H1 (cell line): ENCODE results near the gene BAG2. TPM values are rescaled to one million over a fixed set of nuclear protein-coding genes. Genes with fewer than 3 reads are reported as not detected.

Experiments
- CEBPB ChIP-seq: IDR thresholded peaks from 2 replicates; pipeline ENCODE4 v1.6.1; 2012; ENCODE audit warnings: low read depth, low read length
- CREB1 ChIP-seq: IDR thresholded peaks from 2 replicates; pipeline ENCODE4 v1.6.1; 2012; ENCODE audit warnings: inconsistent platforms
- HDAC6 ChIP-seq: IDR thresholded peaks from one replicate; pipeline ENCODE4 v1.7.1; 2012; ENCODE audit warnings: low read depth, mild to moderate bottlenecking, inconsistent platforms, low read length, moderate library complexity
- PHF8 ChIP-seq: fragments of 200-600 bp; sonication (generic); conservative IDR thresholded peaks from 2 replicates; pipeline ENCODE4 v1.7.1; 2012; ENCODE audit warnings: low read depth, mild to moderate bottlenecking, inconsistent platforms, low read length, moderate library complexity
- SIN3A ChIP-seq, 2 experiments: IDR thresholded peaks in 1 of 2; conservative IDR thresholded peaks in 1 of 2; 2 replicates each; pipeline ENCODE4 v1.6.1; 2011 to 2012; ENCODE audit warnings: low read length in 2 of 2, improper control_type of control experiment in 1 of 2, low read depth in 1 of 2, mild to moderate bottlenecking in 1 of 2
- TBP ChIP-seq: IDR thresholded peaks from 2 replicates; pipeline ENCODE4 v1.6.1; 2011; ENCODE audit warnings: low read depth, low read length, improper control_type of control experiment
- polyA plus RNA-seq, 7 experiments: library from polyadenylated mRNA; depleted of rRNA in 3 of 7; stranded (reverse) in 5 of 7; unstranded in 2 of 7; fragments of >200 nt in 5 of 7; fragments of 200-250 nt in 2 of 7; gene quantifications; 1 replicate in 5 of 7; 2 replicates in 1 of 7; 4 replicates in 1 of 7; pipeline versions ENCODE4 v1.2.1 to v1.2.3, GENCODE V29; 2011 to 2013; ENCODE audit warnings: missing spikeins in 2 of 7, mixed read lengths in 2 of 7
- total RNA-seq: library from RNA; stranded (reverse); fragmentation: NEBNext Ultra II Directional; extraction: Animal tissue kit (Norgen Biotek cat#: 25700); gene quantifications from 2 replicates; pipeline ENCODE4 v1.2.1, GENCODE V29; 2021
- TF ChIP-seq, protein P1 (sequence below): fragments of 300-600 bp; sonication (generic); IDR thresholded peaks from 2 replicates; pipeline ENCODE4 v1.7.1; 2012; ENCODE audit warnings: low read length, moderate library complexity, mild to moderate bottlenecking, inconsistent platforms; ENCODE audit not compliant: insufficient replicate concordance

The BAG2 gene
- total and polyA plus RNA-seq, 2 of the 8 experiments (the other 6 are each of a cell fraction or from before 2014, with no cell fraction given) = 4.4 to 7.4 TPM

DNA sequence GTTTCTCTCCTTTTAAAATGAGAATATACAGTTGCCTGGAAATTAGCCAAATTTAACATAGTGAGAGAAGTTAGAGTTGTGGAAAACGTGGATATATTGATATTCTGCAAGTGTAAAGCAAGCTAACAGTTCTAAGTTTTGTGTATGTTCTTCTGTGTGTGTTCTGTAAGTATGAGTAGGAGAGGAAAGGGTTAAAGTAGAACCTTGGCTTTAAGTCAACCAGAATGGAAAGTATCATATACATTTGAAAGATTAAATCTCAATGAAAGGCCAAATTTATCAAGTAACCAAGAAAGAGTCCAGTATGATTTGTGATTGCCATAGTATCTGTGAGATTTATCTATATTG is 30.0 kb upstream of the BAG2 start (continued):
- TF ChIP-seq, protein P1, sequence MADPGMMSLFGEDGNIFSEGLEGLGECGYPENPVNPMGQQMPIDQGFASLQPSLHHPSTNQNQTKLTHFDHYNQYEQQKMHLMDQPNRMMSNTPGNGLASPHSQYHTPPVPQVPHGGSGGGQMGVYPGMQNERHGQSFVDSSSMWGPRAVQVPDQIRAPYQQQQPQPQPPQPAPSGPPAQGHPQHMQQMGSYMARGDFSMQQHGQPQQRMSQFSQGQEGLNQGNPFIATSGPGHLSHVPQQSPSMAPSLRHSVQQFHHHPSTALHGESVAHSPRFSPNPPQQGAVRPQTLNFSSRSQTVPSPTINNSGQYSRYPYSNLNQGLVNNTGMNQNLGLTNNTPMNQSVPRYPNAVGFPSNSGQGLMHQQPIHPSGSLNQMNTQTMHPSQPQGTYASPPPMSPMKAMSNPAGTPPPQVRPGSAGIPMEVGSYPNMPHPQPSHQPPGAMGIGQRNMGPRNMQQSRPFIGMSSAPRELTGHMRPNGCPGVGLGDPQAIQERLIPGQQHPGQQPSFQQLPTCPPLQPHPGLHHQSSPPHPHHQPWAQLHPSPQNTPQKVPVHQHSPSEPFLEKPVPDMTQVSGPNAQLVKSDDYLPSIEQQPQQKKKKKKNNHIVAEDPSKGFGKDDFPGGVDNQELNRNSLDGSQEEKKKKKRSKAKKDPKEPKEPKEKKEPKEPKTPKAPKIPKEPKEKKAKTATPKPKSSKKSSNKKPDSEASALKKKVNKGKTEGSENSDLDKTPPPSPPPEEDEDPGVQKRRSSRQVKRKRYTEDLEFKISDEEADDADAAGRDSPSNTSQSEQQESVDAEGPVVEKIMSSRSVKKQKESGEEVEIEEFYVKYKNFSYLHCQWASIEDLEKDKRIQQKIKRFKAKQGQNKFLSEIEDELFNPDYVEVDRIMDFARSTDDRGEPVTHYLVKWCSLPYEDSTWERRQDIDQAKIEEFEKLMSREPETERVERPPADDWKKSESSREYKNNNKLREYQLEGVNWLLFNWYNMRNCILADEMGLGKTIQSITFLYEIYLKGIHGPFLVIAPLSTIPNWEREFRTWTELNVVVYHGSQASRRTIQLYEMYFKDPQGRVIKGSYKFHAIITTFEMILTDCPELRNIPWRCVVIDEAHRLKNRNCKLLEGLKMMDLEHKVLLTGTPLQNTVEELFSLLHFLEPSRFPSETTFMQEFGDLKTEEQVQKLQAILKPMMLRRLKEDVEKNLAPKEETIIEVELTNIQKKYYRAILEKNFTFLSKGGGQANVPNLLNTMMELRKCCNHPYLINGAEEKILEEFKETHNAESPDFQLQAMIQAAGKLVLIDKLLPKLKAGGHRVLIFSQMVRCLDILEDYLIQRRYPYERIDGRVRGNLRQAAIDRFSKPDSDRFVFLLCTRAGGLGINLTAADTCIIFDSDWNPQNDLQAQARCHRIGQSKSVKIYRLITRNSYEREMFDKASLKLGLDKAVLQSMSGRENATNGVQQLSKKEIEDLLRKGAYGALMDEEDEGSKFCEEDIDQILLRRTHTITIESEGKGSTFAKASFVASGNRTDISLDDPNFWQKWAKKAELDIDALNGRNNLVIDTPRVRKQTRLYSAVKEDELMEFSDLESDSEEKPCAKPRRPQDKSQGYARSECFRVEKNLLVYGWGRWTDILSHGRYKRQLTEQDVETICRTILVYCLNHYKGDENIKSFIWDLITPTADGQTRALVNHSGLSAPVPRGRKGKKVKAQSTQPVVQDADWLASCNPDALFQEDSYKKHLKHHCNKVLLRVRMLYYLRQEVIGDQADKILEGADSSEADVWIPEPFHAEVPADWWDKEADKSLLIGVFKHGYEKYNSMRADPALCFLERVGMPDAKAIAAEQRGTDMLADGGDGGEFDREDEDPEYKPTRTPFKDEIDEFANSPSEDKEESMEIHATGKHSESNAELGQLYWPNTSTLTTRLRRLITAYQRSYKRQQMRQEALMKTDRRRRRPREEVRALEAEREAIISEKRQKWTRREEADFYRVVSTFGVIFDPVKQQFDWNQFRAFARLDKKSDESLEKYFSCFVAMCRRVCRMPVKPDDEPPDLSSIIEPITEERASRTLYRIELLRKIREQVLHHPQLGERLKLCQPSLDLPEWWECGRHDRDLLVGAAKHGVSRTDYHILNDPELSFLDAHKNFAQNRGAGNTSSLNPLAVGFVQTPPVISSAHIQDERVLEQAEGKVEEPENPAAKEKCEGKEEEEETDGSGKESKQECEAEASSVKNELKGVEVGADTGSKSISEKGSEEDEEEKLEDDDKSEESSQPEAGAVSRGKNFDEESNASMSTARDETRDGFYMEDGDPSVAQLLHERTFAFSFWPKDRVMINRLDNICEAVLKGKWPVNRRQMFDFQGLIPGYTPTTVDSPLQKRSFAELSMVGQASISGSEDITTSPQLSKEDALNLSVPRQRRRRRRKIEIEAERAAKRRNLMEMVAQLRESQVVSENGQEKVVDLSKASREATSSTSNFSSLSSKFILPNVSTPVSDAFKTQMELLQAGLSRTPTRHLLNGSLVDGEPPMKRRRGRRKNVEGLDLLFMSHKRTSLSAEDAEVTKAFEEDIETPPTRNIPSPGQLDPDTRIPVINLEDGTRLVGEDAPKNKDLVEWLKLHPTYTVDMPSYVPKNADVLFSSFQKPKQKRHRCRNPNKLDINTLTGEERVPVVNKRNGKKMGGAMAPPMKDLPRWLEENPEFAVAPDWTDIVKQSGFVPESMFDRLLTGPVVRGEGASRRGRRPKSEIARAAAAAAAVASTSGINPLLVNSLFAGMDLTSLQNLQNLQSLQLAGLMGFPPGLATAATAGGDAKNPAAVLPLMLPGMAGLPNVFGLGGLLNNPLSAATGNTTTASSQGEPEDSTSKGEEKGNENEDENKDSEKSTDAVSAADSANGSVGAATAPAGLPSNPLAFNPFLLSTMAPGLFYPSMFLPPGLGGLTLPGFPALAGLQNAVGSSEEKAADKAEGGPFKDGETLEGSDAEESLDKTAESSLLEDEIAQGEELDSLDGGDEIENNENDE = no peak
- TF ChIP-seq CREB1 = no peak
- no peak for TF ChIP-seq SIN3A (conservative IDR thresholded peaks at IDR 0.05 in 1 of 2, IDR thresholded peaks at IDR 0.05 in 1 of 2; ENCODE audit: low read depth in 1 of 2, low read length in 2 of 2)
- TF ChIP-seq TBP = no peak
- no peak for TF ChIP-seq CEBPB
- no peak for TF ChIP-seq PHF8
- no peak for TF ChIP-seq HDAC6
- TF ChIP-seq, all 59 proteins: peak for 0
